HAP-1 (cell line): ENCODE measurements around the gene DCLK1.

Source experiments
- DNase-seq, 2 experiments: peaks; one replicate each; pipeline ENCODE4 v3.0.0-alpha.2; 2016 to 2020; ENCODE audit warnings: low spot score in 2 of 2
- H3K27me3 ChIP-seq: fragments of 250-450 bp; sonication (Bioruptor Pico); 2 replicates; pipeline ENCODE4 v1.5.1; 2020; ENCODE audit warnings: low read depth, mild to moderate bottlenecking, moderate library complexity
- H3K36me3 ChIP-seq: fragments of 250-450 bp; sonication (Bioruptor Pico); replicated peaks from 2 replicates; pipeline ENCODE4 v1.5.1; 2020; ENCODE audit warnings: mild to moderate bottlenecking
- H3K4me1 ChIP-seq: fragments of 250-450 bp; sonication (Bioruptor Pico); 2 replicates; pipeline ENCODE4 v1.5.1; 2020; ENCODE audit warnings: mild to moderate bottlenecking
- H3K4me3 ChIP-seq: fragments of 250-450 bp; sonication (Bioruptor Pico); 2 replicates; pipeline ENCODE4 v1.5.1; 2020; ENCODE audit warnings: mild to moderate bottlenecking, moderate library complexity
- H3K9me3 ChIP-seq: fragments of 250-450 bp; sonication (Bioruptor Pico); 2 replicates; pipeline ENCODE4 v1.5.1; 2020; ENCODE audit warnings: mild to moderate bottlenecking, moderate library complexity
- in situ Hi-C: fragments of 300-500 bp; cut with MboI; formaldehyde crosslinking; loops from 3 replicates; pipeline ENCODE4 v1.14.3; 2020; ENCODE audit warnings: low sequenced_read_pairs, inconsistent platforms, mixed read lengths

Gene DCLK1

GRCh38 chr13:36062249-36062648, 68.9 kb downstream of the DCLK1 start:
- Histone ChIP-seq H3K4me3 (no peak overlapping the region), H3K9me3 (no peaks in the 10 kb centered on the region), H3K36me3 (no peaks in the 10 kb centered on the region), H3K27me3 (no peaks in the 10 kb centered on the region), H3K4me1 (no peaks in the 10 kb centered on the region)
- in situ Hi-C loops, result no loop called here
- DNase-seq, result no peak

DNA sequence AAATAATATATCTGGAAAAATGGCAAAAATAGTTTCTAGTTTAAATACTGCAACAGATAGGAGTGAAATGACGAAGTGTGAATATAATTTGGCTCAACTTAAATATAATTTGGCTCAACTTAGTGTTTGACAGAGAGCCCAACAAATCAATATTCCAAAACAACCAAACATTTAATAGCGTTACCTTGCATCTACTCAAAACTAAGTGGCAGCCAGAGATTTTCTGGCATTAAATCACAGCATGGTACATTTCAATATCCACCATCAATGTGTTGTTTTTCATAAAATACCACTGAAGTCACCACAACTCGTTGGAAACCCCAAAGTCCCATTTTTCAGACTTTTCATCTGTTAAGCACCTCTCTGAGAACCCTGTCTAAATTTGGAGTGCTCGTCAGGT, 69.6 kb downstream of the DCLK1 start:
- Histone ChIP-seq H3K4me1 (no peaks in the 10 kb centered on the region), H3K27me3 (no peaks in the 10 kb centered on the region), H3K9me3 (no peaks in the 10 kb centered on the region), H3K36me3 (no peaks in the 10 kb centered on the region), H3K4me3 (no peak overlapping the region)
- DNase-seq, result no peak
- in situ Hi-C loops, result no loop called here

- in situ Hi-C loops, result no loop called here
- Histone ChIP-seq H3K4me1 (no peaks in the 10 kb centered on the region), H3K36me3 (no peaks in the 10 kb centered on the region), H3K27me3 (no peaks in the 10 kb centered on the region), H3K9me3 (no peaks in the 10 kb centered on the region), H3K4me3 (no peak overlapping the region)
- no peak for DNase-seq
Observed at GRCh38 chr13:36061054-36061453, 70.1 kb downstream of the DCLK1 start.

DNA sequence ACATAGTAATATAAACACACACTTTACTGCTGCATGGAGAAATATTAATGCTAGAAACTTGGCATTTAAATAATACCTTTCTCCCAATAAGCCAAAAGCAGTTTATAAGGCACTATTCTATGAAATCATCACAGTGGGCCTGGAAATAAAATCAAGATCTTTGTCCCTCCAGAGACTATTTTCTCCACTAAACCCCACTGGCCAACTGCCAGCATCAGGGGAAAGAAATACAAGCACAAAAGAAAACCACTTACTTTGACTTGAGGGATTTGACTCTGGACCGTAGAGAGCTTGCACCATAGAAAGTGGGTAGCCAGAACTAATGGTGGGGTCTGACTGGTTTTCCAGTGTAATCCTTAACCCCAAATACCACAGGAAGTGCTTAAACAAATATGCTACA, 71.9 kb downstream of the DCLK1 start:
- H3K4me3 ChIP-seq, result no peak overlapping the region

GRCh38 chr13:36058116-36058515, 73.1 kb downstream of the DCLK1 start:
- H3K27me3 ChIP-seq, result no peaks in the 10 kb centered on the region
- in situ Hi-C loops, result no loop called here
- no peak for DNase-seq
- no peaks in the 10 kb centered on the region for H3K36me3 ChIP-seq
- H3K4me1 ChIP-seq, result no peaks in the 10 kb centered on the region; the same call in 1 of the 2 replicates
- H3K4me3 ChIP-seq, result no peak overlapping the region
- H3K9me3 ChIP-seq, result no peaks in the 10 kb centered on the region

More for the DNA sequence above, 71.9 kb downstream of the DCLK1 start:
- Histone ChIP-seq H3K27me3 (no peaks in the 10 kb centered on the region), H3K9me3 (no peaks in the 10 kb centered on the region), H3K4me1 (no peaks in the 10 kb centered on the region; the same call in 1 of the 2 replicates), H3K36me3 (no peaks in the 10 kb centered on the region)
- DNase-seq, result peak in 1 of 2 experiments; percentile 56
- in situ Hi-C loops, result no loop called here

DNA sequence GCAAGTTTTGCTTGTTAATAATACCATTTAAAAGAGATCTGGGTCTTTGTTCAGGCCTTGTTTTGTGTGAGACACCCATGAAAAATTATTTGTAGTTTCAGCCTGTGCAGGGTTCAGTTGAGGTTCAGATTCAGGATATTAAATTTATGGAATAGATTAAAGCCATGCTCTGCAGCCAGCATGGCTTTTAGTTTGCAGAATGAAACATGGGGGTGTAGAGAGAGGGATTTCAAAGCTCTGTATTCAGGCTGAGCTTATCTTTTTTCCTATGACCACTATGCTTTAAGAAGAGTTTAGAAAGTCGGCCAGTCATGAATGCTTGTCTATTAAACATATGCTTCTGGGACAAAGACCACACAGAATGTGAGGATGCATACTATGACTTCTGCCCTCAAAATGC, 73.6 kb downstream of the DCLK1 start:
- no peaks in the 10 kb centered on the region for H3K27me3 ChIP-seq

DNA sequence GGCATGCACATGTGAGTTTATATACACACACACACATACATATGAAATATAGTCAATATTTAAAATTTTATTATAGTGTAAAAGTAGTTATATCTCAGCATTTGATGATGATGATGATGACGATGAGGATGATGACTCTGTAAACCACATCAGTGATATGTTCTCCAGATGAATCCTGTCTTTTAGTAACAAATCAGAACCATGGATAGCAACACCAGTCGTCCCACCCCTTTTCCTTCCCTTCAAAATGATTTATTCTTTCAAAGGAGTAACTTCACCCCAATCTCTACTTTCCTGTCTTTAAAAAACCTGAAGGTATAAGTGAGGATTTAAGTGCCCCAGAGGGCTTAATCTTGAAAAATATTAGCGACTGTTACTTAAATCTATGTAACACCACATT, 74.1 kb downstream of the DCLK1 start:
- no peaks in the 10 kb centered on the region for H3K27me3 ChIP-seq
- in situ Hi-C loops, result no loop called here
- H3K4me3 ChIP-seq, result no peak overlapping the region
- no peak for DNase-seq
- no peaks in the 10 kb centered on the region; the same call in 1 of the 2 replicates for H3K4me1 ChIP-seq
- no peaks in the 10 kb centered on the region for H3K36me3 ChIP-seq
- no peaks in the 10 kb centered on the region for H3K9me3 ChIP-seq

More for the DNA sequence above, 73.6 kb downstream of the DCLK1 start:
- H3K4me1 ChIP-seq, result no peaks in the 10 kb centered on the region; the same call in 1 of the 2 replicates
- in situ Hi-C loops, result no loop called here
- no peaks in the 10 kb centered on the region for H3K36me3 ChIP-seq
- H3K4me3 ChIP-seq, result no peak overlapping the region
- DNase-seq, result no peak
- H3K9me3 ChIP-seq, result no peaks in the 10 kb centered on the region

- DNase-seq, result no peak
- in situ Hi-C loops, result no loop called here
- no peak overlapping the region for H3K4me3 ChIP-seq
- H3K27me3 ChIP-seq, result no peaks in the 10 kb centered on the region; the same call in 1 of the 2 replicates
- no peaks in the 10 kb centered on the region for H3K9me3 ChIP-seq
- no peaks in the 10 kb centered on the region for H3K36me3 ChIP-seq
- H3K4me1 ChIP-seq, result peaks cover 16% of the 10 kb centered on the region
Observed at GRCh38 chr13:36055366-36055765, 75.8 kb downstream of the DCLK1 start.

GRCh38 chr13:36054041-36054440, 77.1 kb downstream of the DCLK1 start:
- Histone ChIP-seq H3K27me3 (no peaks in the 10 kb centered on the region; the same call in 1 of the 2 replicates), H3K4me3 (no peak overlapping the region), H3K9me3 (no peaks in the 10 kb centered on the region), H3K36me3 (no peaks in the 10 kb centered on the region), H3K4me1 (peaks cover 19% of the 10 kb centered on the region)
- in situ Hi-C loops, result no loop called here
- DNase-seq, result no peak

DNA sequence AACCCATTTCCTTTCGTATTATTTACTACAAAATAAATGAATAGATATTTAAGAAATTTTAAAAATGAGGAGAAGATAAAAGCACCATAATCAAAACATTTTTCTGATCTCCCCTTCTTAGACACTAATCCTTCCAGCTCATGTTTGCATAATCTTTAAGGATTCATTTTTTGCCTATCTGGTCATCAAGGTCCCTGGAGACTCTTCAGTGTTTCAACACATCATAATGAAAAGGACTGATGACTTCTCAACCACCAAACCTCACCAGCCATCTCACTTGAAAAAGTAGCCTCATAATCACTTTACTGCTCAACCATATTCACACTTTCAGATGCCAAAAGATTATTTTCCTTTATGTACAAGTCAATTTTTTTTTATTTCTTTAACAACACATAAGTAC, 80.1 kb downstream of the DCLK1 start:
- DNase-seq, result no peak
- Histone ChIP-seq H3K36me3 (no peaks in the 10 kb centered on the region), H3K4me3 (no peak overlapping the region), H3K9me3 (no peaks in the 10 kb centered on the region), H3K27me3 (no peaks in the 10 kb centered on the region; the same call in 1 of the 2 replicates), H3K4me1 (peaks cover 19% of the 10 kb centered on the region)
- in situ Hi-C loops, result no loop called here

DNA sequence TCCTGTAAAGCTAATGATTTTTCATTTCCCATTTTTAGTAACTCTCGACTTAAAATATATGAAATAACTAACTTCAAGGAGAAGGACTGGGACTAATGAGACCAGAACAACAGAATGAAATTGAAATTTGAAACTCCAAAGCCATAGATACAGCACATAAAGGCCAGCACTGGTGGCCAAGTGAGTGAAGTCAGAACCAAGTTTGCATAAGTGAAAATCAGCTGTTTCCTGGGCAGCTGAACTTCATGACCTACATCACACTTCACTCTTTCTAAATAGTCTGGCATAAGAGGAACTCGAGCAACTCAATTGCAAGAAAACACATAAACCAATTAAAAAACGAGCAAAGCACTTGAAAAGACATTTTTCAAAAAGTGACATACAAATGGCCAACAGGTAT, 84.5 kb downstream of the DCLK1 start:
- Histone ChIP-seq H3K4me3 (no peak overlapping the region), H3K4me1 (peaks cover 16% of the 10 kb centered on the region), H3K36me3 (no peaks in the 10 kb centered on the region), H3K9me3 (no peaks in the 10 kb centered on the region), H3K27me3 (no peaks in the 10 kb centered on the region)
- in situ Hi-C loops, result no loop called here
- no peak for DNase-seq

- DNase-seq, result no peak
- in situ Hi-C loops, result no loop called here
- no peak overlapping the region for H3K4me3 ChIP-seq
- peaks cover 2% of the 10 kb centered on the region; the same call in 1 of the 2 replicates for H3K4me1 ChIP-seq
- H3K36me3 ChIP-seq, result no peaks in the 10 kb centered on the region
- H3K27me3 ChIP-seq, result no peaks in the 10 kb centered on the region
- H3K9me3 ChIP-seq, result no peaks in the 10 kb centered on the region
Observed at GRCh38 chr13:36038785-36039555, 92.2 kb downstream of the DCLK1 start.

- in situ Hi-C loops, result no loop called here
- H3K36me3 ChIP-seq, result no peaks in the 10 kb centered on the region
- no peak overlapping the region for H3K4me3 ChIP-seq
- H3K27me3 ChIP-seq, result no peaks in the 10 kb centered on the region
- H3K4me1 ChIP-seq, result 0 out of 2 replicates have a peak, but pooled peaks cover 4% of the 10 kb centered on the region
- DNase-seq, result no peak
- no peaks in the 10 kb centered on the region for H3K9me3 ChIP-seq
Observed at GRCh38 chr13:36033035-36033434, 98.1 kb downstream of the DCLK1 start.

GRCh38 chr13:36031490-36031889, 99.7 kb downstream of the DCLK1 start:
- in situ Hi-C loops, result no loop called here
- peaks cover 2% of the 10 kb centered on the region; the same call in 1 of the 2 replicates for H3K9me3 ChIP-seq
- no peak for DNase-seq
- H3K27me3 ChIP-seq, result no peaks in the 10 kb centered on the region
- 0 out of 2 replicates have a peak, but pooled peaks cover 4% of the 10 kb centered on the region for H3K4me1 ChIP-seq
- no peak overlapping the region for H3K4me3 ChIP-seq
- H3K36me3 ChIP-seq, result no peaks in the 10 kb centered on the region
